Upper lobe of left lung (tissue), 4 donors: ENCODE data around the gene VAPA.

ENCODE experiments used
- EP300 ChIP-seq, 4 donors: sonication (generic); formaldehyde crosslinking; IDR thresholded peaks; one replicate each; pipeline ENCODE4 v1.5.1; 2017; ENCODE audit warnings: antibody characterized with exemption in 4 of 4, control low read depth in 2 of 4
- POLR2A ChIP-seq, 4 donors: fragments of 450-650 bp; IDR thresholded peaks; one replicate each; pipeline ENCODE4 v1.5.1; 2016 to 2017; ENCODE audit warnings: antibody characterized with exemption in 4 of 4, mild to moderate bottlenecking in 2 of 4
- POLR2AphosphoS5 ChIP-seq, 2 donors: sonication (generic); formaldehyde crosslinking; IDR thresholded peaks; one replicate each; pipeline ENCODE4 v1.5.1; 2017; ENCODE audit warnings: antibody characterized with exemption in 2 of 2
- TF ChIP-seq, protein P1 (sequence below), 6 experiments: fragments of 450-650 bp in 4 of 6; fragments of 200-600 bp in 2 of 6; sonication (generic) in 2 of 6; IDR thresholded peaks; one replicate each; pipeline ENCODE4 v1.5.1; 2016 to 2019; ENCODE audit warnings: antibody characterized with exemption in 6 of 6

DNA sequence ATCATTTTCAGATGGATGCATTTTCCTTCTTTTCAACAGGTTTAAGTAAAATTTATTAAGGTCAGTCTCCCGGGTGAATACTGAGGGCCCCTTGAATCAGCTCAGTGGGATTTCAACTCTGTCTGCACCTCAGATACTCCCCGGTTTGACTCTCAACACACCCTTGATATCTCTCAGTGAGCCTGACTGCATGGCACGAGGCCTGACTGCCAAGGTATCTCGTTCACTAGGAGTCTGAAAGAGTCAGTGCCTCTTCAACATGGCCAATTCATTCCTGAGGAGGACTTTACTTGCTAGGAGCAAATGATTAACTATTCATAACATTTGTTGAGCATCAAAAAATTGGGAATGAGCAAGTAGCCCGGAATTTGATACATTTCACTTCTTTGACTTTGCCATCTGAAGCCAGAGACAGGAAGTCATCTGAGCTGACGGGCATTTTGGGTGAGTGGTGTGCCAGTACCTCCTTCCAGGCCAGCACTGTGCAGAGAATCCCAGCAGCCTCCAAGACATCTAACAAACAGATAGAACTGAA, 81.0 kb downstream of the VAPA start:
- TF ChIP-seq, protein P1, sequence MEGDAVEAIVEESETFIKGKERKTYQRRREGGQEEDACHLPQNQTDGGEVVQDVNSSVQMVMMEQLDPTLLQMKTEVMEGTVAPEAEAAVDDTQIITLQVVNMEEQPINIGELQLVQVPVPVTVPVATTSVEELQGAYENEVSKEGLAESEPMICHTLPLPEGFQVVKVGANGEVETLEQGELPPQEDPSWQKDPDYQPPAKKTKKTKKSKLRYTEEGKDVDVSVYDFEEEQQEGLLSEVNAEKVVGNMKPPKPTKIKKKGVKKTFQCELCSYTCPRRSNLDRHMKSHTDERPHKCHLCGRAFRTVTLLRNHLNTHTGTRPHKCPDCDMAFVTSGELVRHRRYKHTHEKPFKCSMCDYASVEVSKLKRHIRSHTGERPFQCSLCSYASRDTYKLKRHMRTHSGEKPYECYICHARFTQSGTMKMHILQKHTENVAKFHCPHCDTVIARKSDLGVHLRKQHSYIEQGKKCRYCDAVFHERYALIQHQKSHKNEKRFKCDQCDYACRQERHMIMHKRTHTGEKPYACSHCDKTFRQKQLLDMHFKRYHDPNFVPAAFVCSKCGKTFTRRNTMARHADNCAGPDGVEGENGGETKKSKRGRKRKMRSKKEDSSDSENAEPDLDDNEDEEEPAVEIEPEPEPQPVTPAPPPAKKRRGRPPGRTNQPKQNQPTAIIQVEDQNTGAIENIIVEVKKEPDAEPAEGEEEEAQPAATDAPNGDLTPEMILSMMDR (IDR thresholded peaks at IDR 0.05), result no peak
- no peak for TF ChIP-seq POLR2AphosphoS5 (IDR thresholded peaks at IDR 0.05)
- no peak for TF ChIP-seq POLR2A (IDR thresholded peaks at IDR 0.05)
- no peak for TF ChIP-seq EP300 (IDR thresholded peaks at IDR 0.05)
